Activated CD4-positive, alpha-beta T cell treated with anti-CD3 and anti-CD28 coated beads, Interleukin-2, amount 50 U/mL, for 48 hours (primary cell): ENCODE data around the gene RGS13.
"Not testable (repeated sequence)": the region's sequence is repeated elsewhere in the genome, so short reads cannot be mapped to it uniquely, and the experiment has no call there.

Experiments
- DNase-seq, 2 experiments: peaks; one replicate each; pipeline ENCODE4 v3.0.0-alpha.2; 2020

Gene RGS13

GRCh38 chr1:192683081-192683480 lies 47.1 kb downstream of the RGS13 start:
- not testable (repeated sequence) for DNase-seq

- no peak for DNase-seq
Measured at GRCh38 chr1:192689459-192689858, 53.5 kb downstream of the RGS13 start.

- no peak for DNase-seq
Measured at GRCh38 chr1:192691041-192691440, 55.1 kb downstream of the RGS13 start.

- no peak for DNase-seq
Measured at GRCh38 chr1:192696082-192696481, 60.1 kb downstream of the RGS13 start.

- DNase-seq: no peak
Measured at GRCh38 chr1:192697771-192698170, 61.8 kb downstream of the RGS13 start.

GRCh38 chr1:192698731-192699130 lies 62.8 kb downstream of the RGS13 start:
- no peak for DNase-seq

- no peak for DNase-seq
Measured at GRCh38 chr1:192700834-192701271, 64.9 kb downstream of the RGS13 start.

- DNase-seq: no peak
Measured at GRCh38 chr1:192702212-192702902, 66.4 kb downstream of the RGS13 start.

- DNase-seq: no peak
Measured at GRCh38 chr1:192703283-192704206, 67.6 kb downstream of the RGS13 start.

- no peak for DNase-seq
Measured at GRCh38 chr1:192705510-192705909, 69.6 kb downstream of the RGS13 start.

GRCh38 chr1:192706936-192707335 lies 71.0 kb downstream of the RGS13 start:
- no peak for DNase-seq

- no peak for DNase-seq
Measured at GRCh38 chr1:192707978-192708547, 72.1 kb downstream of the RGS13 start.

GRCh38 chr1:192709544-192709943 lies 73.6 kb downstream of the RGS13 start:
- DNase-seq: no peak
